GM21825 (cell line): ENCODE results near the gene IRAK3.
"Not testable (repeated sequence)": the region's sequence is repeated elsewhere in the genome, so short reads cannot be mapped to it uniquely, and the experiment has no call there.

Experiments used
- ATAC-seq: cut with Tn5 transposase; IDR thresholded peaks from one replicate; pipeline ENCODE4 v1.9.1; 2021; ENCODE audit warnings: mild to moderate bottlenecking, moderate library complexity; ENCODE audit not compliant: unreplicated experiment

The IRAK3 gene

GRCh38 chr12:66211573-66211972 is 22.6 kb downstream of the IRAK3 start:
- not testable (repeated sequence) for ATAC-seq

- ATAC-seq: not testable (repeated sequence)
Observed at GRCh38 chr12:66213011-66213410, 24.0 kb downstream of the IRAK3 start.

GRCh38 chr12:66217342-66217917 is 28.4 kb downstream of the IRAK3 start:
- no peak for ATAC-seq

- ATAC-seq: no peak
Observed at GRCh38 chr12:66228462-66228861, 39.4 kb downstream of the IRAK3 start.

- peak; percentile 37 for ATAC-seq
Observed at GRCh38 chr12:66232263-66232662, 43.2 kb downstream of the IRAK3 start.

GRCh38 chr12:66234037-66234693 is 45.2 kb downstream of the IRAK3 start:
- ATAC-seq: peak; percentile 89

GRCh38 chr12:66234773-66235625 is 46.0 kb downstream of the IRAK3 start:
- peak; percentile 65 for ATAC-seq

GRCh38 chr12:66235626-66236281 is 46.7 kb downstream of the IRAK3 start:
- ATAC-seq: no peak

- ATAC-seq: not testable (repeated sequence)
Observed at GRCh38 chr12:66236282-66236675, 47.3 kb downstream of the IRAK3 start.

GRCh38 chr12:66236969-66237368 is 48.0 kb downstream of the IRAK3 start:
- no peak for ATAC-seq

- no peak for ATAC-seq
Observed at GRCh38 chr12:66237505-66238175, 48.6 kb downstream of the IRAK3 start.

- no peak for ATAC-seq
Observed at GRCh38 chr12:66239295-66239694, 50.3 kb downstream of the IRAK3 start.

GRCh38 chr12:66240096-66240820 is 51.2 kb downstream of the IRAK3 start:
- no peak for ATAC-seq

- no peak for ATAC-seq
Observed at GRCh38 chr12:66241061-66242043, 52.3 kb downstream of the IRAK3 start.

- no peak for ATAC-seq
Observed at GRCh38 chr12:66242311-66242710, 53.3 kb downstream of the IRAK3 start.

GRCh38 chr12:66243911-66244310 is 54.9 kb downstream of the IRAK3 start:
- ATAC-seq: no peak

- ATAC-seq: no peak
Observed at GRCh38 chr12:66244446-66244845, 55.4 kb downstream of the IRAK3 start.

GRCh38 chr12:66247741-66248140 is 58.7 kb downstream of the IRAK3 start:
- ATAC-seq: no peak

- no peak for ATAC-seq
Observed at GRCh38 chr12:66251049-66251448, 62.0 kb downstream of the IRAK3 start.
